ENCODE results near the gene NAALADL2. TPM values are rescaled to one million over a fixed set of nuclear protein-coding genes. Genes with fewer than 3 reads are reported as not detected.

The NAALADL2 gene
- polyA plus RNA-seq, 3 donors = not detected

DNA sequence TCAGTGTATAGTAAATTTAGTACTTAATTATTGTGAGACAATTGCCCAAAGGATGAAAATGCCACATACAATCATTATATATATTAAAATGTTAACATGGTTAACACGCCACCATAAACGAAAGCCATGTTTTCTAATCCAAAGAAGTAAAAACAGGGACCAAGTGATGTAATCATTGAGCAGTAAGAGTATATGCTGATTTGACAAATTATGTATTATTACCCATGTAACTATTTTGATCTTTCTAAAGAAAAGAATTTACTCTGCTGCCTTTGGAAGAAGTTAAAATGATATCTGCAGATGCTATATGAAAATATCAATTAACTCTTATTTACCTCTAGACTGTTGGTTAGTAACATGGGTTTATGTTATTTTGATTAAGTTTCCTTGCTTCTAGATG, 150.2 kb downstream of the NAALADL2 start:
- no peaks in the 10 kb centered on the region for H3K4me1 ChIP-seq (ENCODE audit: control insufficient read depth in 1 of 2, insufficient read depth in 2 of 2, low read length in 2 of 2)
- H3K4me3 ChIP-seq (replicated peaks in 1 of 3; ENCODE audit: low read depth in 2 of 3, low read length in 3 of 3) = no peak overlapping the region
- Mint-ChIP-seq H3K27me3 (ENCODE audit: low read depth in 3 of 3) (no peaks in the 10 kb centered on the region), H3K4me1 (no peaks in the 10 kb centered on the region), H3K36me3 (no peaks in the 10 kb centered on the region), H3K27ac (no peak overlapping the region), H3K9me3 (peaks cover 0 to 8% (median 3%) of the 10 kb centered on the region in 7 donors), H3K4me3 (no peak overlapping the region)
- TF ChIP-seq, protein P1, sequence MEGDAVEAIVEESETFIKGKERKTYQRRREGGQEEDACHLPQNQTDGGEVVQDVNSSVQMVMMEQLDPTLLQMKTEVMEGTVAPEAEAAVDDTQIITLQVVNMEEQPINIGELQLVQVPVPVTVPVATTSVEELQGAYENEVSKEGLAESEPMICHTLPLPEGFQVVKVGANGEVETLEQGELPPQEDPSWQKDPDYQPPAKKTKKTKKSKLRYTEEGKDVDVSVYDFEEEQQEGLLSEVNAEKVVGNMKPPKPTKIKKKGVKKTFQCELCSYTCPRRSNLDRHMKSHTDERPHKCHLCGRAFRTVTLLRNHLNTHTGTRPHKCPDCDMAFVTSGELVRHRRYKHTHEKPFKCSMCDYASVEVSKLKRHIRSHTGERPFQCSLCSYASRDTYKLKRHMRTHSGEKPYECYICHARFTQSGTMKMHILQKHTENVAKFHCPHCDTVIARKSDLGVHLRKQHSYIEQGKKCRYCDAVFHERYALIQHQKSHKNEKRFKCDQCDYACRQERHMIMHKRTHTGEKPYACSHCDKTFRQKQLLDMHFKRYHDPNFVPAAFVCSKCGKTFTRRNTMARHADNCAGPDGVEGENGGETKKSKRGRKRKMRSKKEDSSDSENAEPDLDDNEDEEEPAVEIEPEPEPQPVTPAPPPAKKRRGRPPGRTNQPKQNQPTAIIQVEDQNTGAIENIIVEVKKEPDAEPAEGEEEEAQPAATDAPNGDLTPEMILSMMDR (IDR thresholded peaks at IDR 0.05) = no peak
- H3K27ac ChIP-seq (ENCODE audit: low read depth in 1 of 2, low read length in 2 of 2) = no peak overlapping the region
- H4K20me1 ChIP-seq (ENCODE audit: insufficient read depth, low read length) = no peaks in the 10 kb centered on the region
- no CpG with 5 or more reads among the region's 2 CpGs for WGBS (ENCODE audit: insufficient coverage)
- no peak for DNase-seq
- no peaks in the 10 kb centered on the region for H3K36me3 ChIP-seq (replicated peaks in 1 of 2; ENCODE audit: control insufficient read depth in 1 of 2, insufficient read depth in 2 of 2, low read length in 2 of 2)
- H3K79me2 ChIP-seq (ENCODE audit: insufficient read depth, low read length) = no peaks in the 10 kb centered on the region
- intact Hi-C loops (cut with micrococcal nuclease) = no loop called here
- no peak overlapping the region for H3K4me2 ChIP-seq (replicated peaks; ENCODE audit: extremely low read depth, low read length, poor library complexity, severe bottlenecking)
- peaks cover 0 to 9% of the 10 kb centered on the region in 2 donors for H3K9me3 ChIP-seq (replicated peaks in 1 of 2; ENCODE audit: control insufficient read depth in 1 of 2, insufficient read depth in 1 of 2, low read length in 2 of 2)
- no peak overlapping the region for H3K9ac ChIP-seq (ENCODE audit: insufficient read depth, low read length, poor library complexity, severe bottlenecking)
- no peak overlapping the region for H2AFZ ChIP-seq (ENCODE audit: insufficient read depth, low read depth, low read length, poor library complexity, severe bottlenecking)
- H3K27me3 ChIP-seq (ENCODE audit: control insufficient read depth in 2 of 2, insufficient read depth in 2 of 2, low read length in 2 of 2) = no peaks in the 10 kb centered on the region

DNA sequence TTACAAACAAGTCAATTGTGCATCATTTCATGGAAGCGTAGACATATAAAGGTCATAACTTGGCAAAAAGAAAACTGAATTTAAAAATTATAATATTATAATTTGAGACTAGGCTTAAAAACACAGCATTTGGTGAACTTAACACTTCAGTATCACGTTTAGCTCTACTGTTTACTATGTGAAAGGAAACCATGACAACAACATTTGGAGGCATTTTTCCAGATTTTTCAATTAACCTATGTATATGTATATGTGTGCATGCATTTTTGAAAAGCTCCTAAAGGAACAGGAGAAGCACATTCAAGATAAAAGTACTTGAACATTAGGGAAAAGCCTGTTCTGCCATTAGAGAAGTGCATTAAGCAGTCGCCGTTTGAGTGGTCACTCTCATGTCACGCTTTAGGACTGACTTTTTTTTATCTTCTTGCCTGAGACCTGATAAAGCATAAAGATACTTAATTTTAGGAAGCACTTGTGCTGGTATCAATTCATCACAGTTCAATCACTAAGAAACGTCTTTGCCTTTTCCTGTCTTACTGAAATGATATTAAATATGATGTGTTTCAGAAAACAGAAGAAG, 156.0 kb downstream of the NAALADL2 start:
- Mint-ChIP-seq H3K9me3 (peaks cover 0 to 6% (median 2%) of the 10 kb centered on the region in 7 donors), H3K4me1 (no peaks in the 10 kb centered on the region), H3K36me3 (no peaks in the 10 kb centered on the region), H3K27ac (no peak overlapping the region), H3K27me3 (ENCODE audit: low read depth in 3 of 3) (no peaks in the 10 kb centered on the region), H3K4me3 (no peak overlapping the region)
- DNase-seq = no peak
- Histone ChIP-seq H3K79me2 (ENCODE audit: insufficient read depth, low read length) (no peaks in the 10 kb centered on the region), H2AFZ (ENCODE audit: insufficient read depth, low read depth, low read length, poor library complexity, severe bottlenecking) (no peak overlapping the region), H4K20me1 (ENCODE audit: insufficient read depth, low read length) (no peaks in the 10 kb centered on the region), H3K36me3 (replicated peaks in 1 of 2; ENCODE audit: control insufficient read depth in 1 of 2, insufficient read depth in 2 of 2, low read length in 2 of 2) (no peaks in the 10 kb centered on the region), H3K27me3 (ENCODE audit: control insufficient read depth in 2 of 2, insufficient read depth in 2 of 2, low read length in 2 of 2) (no peaks in the 10 kb centered on the region), H3K4me3 (replicated peaks in 1 of 3; ENCODE audit: low read depth in 2 of 3, low read length in 3 of 3) (no peak overlapping the region), H3K9ac (ENCODE audit: insufficient read depth, low read length, poor library complexity, severe bottlenecking) (no peak overlapping the region), H3K9me3 (replicated peaks in 1 of 2; ENCODE audit: control insufficient read depth in 1 of 2, insufficient read depth in 1 of 2, low read length in 2 of 2) (peaks cover 0 to 4% of the 10 kb centered on the region in 2 donors), H3K4me1 (ENCODE audit: control insufficient read depth in 1 of 2, insufficient read depth in 2 of 2, low read length in 2 of 2) (no peaks in the 10 kb centered on the region), H3K4me2 (replicated peaks; ENCODE audit: extremely low read depth, low read length, poor library complexity, severe bottlenecking) (no peak overlapping the region), H3K27ac (ENCODE audit: low read depth in 1 of 2, low read length in 2 of 2) (no peak overlapping the region)
- 30% methylated on average over 3 of the region's 6 CpGs for WGBS (ENCODE audit: insufficient coverage)
- intact Hi-C loops (cut with micrococcal nuclease) = no loop called here
- TF ChIP-seq, protein P1 (IDR thresholded peaks at IDR 0.05) = no peak

Data from CD14-positive monocyte (primary cell).